ENCODE measurements around the gene SMTN.
A peak's percentile ranks its signal among the peaks of the same experiment; 100 is the strongest.

Gene SMTN

DNA sequence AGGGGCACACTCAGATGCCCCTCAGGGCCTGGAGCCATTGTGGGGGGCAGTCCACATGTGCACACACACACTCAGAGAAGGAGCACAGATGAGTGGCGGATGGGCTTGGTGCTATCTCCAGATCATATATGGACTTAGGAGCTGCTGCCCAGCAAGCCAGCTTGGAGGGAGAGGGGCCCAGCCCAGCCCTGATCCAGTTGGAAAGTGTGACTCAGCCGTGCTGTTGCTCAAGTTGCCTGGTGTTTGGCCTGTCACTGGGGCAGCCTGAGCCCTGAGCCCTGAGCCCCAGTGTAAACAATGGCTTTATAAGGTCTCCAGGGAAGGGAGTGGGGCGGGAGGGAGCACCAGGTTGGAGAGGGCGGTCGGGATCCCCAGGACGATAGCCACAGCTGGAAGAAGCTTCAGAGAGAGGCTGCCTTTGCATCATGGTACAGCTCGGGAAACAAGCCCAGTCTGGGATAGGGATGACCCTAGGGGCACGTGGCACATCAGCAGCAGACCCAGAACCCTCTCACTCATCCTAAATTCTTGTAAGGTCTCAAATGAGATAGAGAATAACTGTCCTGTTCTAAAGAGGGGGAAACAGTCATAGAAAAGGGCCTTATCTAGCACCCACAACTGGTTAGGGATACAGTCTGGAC lies 21.4 kb downstream of the SMTN start:
- POLR2A ChIA-PET: interaction anchor here (0.8 to 1.7 kb wide), 5 partner anchors 9 to 134 kb away, joined by 3 to 9 read pairs (median 5); partner anchors contain the start of genes MORC2, SMTN and TUG1
- CTCF ChIA-PET: interaction anchor here (0.7 to 8.9 kb wide), 6 partner anchors 15 to 182 kb away, joined by 3 to 157 read pairs (median 4); partner anchors contain the start of gene SMTN
- TF ChIP-seq, protein P1, sequence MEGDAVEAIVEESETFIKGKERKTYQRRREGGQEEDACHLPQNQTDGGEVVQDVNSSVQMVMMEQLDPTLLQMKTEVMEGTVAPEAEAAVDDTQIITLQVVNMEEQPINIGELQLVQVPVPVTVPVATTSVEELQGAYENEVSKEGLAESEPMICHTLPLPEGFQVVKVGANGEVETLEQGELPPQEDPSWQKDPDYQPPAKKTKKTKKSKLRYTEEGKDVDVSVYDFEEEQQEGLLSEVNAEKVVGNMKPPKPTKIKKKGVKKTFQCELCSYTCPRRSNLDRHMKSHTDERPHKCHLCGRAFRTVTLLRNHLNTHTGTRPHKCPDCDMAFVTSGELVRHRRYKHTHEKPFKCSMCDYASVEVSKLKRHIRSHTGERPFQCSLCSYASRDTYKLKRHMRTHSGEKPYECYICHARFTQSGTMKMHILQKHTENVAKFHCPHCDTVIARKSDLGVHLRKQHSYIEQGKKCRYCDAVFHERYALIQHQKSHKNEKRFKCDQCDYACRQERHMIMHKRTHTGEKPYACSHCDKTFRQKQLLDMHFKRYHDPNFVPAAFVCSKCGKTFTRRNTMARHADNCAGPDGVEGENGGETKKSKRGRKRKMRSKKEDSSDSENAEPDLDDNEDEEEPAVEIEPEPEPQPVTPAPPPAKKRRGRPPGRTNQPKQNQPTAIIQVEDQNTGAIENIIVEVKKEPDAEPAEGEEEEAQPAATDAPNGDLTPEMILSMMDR (IDR thresholded peaks at IDR 0.05; ENCODE audit: insufficient read depth, low read length, missing control alignments): no peak
- peak; percentile 65 for DNase-seq (ENCODE audit: low read depth, low spot score)
- H3K4me3 ChIP-seq (ENCODE audit: low read depth, low read length): no peak overlapping the region

DNA sequence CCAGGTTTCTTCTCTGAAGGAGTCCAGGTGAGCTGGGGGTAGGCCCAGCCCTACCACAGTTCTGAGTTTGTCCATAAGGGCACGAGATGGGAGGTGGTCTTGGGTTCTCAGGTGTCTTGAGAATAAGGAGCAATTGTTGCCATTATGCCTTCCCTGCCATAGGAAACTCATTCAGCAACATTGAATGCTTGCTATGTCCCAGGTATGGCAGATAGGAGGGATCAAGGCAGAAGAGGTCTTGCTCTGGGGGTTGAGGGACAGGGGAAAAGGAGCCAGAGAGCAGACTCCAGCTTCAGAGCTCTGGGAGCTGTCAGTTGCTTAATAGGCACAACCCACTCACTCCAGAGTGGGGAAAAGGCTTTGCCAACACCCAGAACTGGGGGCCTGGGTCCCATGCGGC lies 22.0 kb downstream of the SMTN start:
- no peak for DNase-seq (ENCODE audit: low read depth, low spot score)
- TF ChIP-seq, protein P1 (IDR thresholded peaks at IDR 0.05; ENCODE audit: insufficient read depth, low read length, missing control alignments): no peak
- ChIA-PET CTCF (interaction anchor here (3.3 to 8.9 kb wide), 2 partner anchors 16 to 46 kb away, joined by 12 to 157 read pairs; partner anchors contain the start of gene SMTN), POLR2A (interaction anchor here (1.0 kb wide), 1 partner anchor 134 kb away, joined by 5 read pairs; the partner anchor contains the start of genes MORC2 and TUG1)
- H3K4me3 ChIP-seq (ENCODE audit: low read depth, low read length): no peak overlapping the region

DNA sequence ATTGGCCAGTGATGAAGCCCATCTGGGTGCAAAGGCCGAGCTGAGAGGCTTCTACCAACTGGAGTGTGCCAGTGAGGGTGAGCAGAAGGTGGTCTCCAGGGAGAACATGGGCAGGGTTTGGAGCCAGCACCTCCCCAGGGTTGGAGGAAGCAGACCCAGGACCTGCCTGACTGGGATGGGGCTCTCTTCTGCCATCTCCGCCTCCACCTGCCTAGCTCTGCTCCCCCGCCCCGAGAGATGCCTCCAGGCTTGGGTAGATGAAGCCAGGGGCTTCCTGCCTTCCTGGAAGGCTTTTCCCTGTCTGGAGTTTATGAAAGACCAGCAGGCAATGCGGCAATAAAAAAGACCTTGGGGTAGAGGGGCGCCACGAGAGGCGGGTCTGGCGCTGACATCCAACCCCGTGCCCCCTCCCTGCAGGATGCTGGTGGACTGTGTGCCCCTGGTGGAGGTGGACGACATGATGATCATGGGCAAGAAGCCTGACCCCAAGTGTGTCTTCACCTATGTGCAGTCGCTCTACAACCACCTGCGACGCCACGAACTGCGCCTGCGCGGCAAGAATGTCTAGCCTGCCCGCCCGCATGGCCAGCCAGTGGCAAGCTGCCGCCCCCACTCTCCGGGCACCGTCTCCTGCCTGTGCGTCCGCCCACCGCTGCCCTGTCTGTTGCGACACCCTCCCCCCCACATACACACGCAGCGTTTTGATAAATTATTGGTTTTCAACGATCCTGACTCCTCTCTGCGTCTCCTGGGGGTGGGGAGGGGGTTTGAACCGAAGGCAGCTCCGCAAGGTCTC lies 23.0 kb downstream of the SMTN start:
- CTCF ChIA-PET: interaction anchor here (1.1 to 8.9 kb wide), 3 partner anchors 17 to 169 kb away, joined by 3 to 157 read pairs (median 12); partner anchors contain the start of gene SMTN
- no peak overlapping the region for H3K4me3 ChIP-seq (ENCODE audit: low read depth, low read length)
- TF ChIP-seq, protein P1 (IDR thresholded peaks at IDR 0.05; ENCODE audit: insufficient read depth, low read length, missing control alignments): no peak
- POLR2A ChIA-PET: interaction anchor here (2.1 to 2.3 kb wide), 2 partner anchors 8 to 19 kb away, joined by 12 read pairs; no protein-coding TSS in a partner anchor
- no peak for DNase-seq (ENCODE audit: low read depth, low spot score)

DNA sequence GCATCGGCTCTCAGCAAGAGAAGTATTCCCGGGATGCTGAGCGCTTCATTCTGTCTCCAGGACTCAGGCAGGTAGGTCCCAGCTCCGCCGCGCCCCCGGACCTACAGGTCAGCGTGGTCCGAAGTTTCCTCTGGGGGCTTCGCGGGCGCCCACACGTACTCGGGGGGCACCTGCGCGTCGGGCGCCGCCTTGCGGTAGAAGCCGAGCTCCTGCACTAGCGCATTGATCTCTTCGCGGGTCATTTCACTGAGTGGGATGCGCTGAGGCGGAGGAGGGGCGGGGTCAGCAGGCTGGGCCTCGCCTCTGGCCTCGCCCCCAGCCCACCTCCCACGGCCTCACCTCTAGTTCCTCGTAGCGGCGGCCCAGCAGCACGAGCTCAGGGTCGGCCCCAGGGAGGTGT lies 23.8 kb downstream of the SMTN start:
- TF ChIP-seq, protein P1 (IDR thresholded peaks at IDR 0.05; ENCODE audit: insufficient read depth, low read length, missing control alignments): peak; percentile 31
- no peak overlapping the region; the same call in 1 of the 2 replicates for H3K4me3 ChIP-seq (ENCODE audit: low read depth, low read length)
- ChIA-PET POLR2A (interaction anchor here (2.1 to 2.3 kb wide), 2 partner anchors 9 to 20 kb away, joined by 12 read pairs; no protein-coding TSS in a partner anchor), CTCF (interaction anchor here (1.1 to 8.9 kb wide), 3 partner anchors 18 to 168 kb away, joined by 3 to 157 read pairs (median 5); partner anchors contain the start of genes LIMK2 and SMTN)
- no peak for DNase-seq (ENCODE audit: low read depth, low spot score)

DNA sequence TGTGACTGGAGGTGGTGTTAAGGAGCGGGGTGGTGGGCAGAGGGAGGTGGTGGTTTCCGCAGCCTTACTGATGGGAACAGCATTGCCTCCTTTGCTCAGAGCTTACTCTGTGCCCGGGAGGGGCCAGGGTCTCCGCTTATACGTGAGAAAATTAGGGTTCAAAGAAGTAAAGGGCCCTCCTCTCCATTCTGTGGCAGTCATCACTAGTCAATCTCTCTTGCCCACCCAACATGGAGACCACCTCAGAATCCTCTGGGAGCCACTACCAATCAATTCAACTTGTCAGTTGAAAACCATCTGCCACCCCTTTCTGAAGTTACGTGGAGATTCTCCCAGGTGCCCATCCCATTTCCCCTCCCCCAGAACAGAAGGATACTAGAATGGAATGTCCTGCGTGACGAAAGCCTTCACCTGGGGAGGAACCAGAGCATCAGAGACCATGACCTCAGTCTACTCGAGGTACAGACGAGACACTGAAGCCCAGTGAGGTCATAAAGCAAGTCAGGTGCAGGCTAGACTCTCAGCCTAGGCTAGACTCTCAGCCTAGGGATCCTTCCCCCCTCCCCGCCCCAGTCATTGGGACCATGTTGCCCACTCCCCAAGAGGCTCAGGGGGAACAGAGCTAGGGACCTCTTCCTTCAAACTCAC lies 24.3 kb downstream of the SMTN start:
- no peak for DNase-seq (ENCODE audit: low read depth, low spot score)
- CTCF ChIA-PET: interaction anchor here (0.6 to 8.9 kb wide), 5 partner anchors 18 to 167 kb away, joined by 3 to 157 read pairs (median 3); partner anchors contain the start of genes LIMK2 and SMTN
- POLR2A ChIA-PET: interaction anchor here (2.1 to 2.3 kb wide), 2 partner anchors 10 to 20 kb away, joined by 12 read pairs; no protein-coding TSS in a partner anchor
- TF ChIP-seq, protein P1 (IDR thresholded peaks at IDR 0.05; ENCODE audit: insufficient read depth, low read length, missing control alignments): no peak
- H3K4me3 ChIP-seq (ENCODE audit: low read depth, low read length): peak overlapping the region; percentile 97
